ENCODE measurements around the gene SMCO3. TPM values are rescaled to one million over a fixed set of nuclear protein-coding genes. Genes with fewer than 3 reads are reported as not detected.

SMCO3 gene
- polyA plus RNA-seq, 3 donors = 0.12 to 1.1 TPM; not detected in 1

- no peak overlapping the region for H3K27ac ChIP-seq (ENCODE audit: low read depth, low read length)
Observed at GRCh38 chr12:14834509-14834908, 20.5 kb upstream of the SMCO3 start.

GRCh38 chr12:14833952-14834351 is 20.0 kb upstream of the SMCO3 start:
- H3K27ac ChIP-seq (ENCODE audit: low read depth, low read length) = no peak overlapping the region
- 10 to 59% (median 51%) methylated on average over 1 of the region's 1 CpG for WGBS, 3 donors

GRCh38 chr12:14833336-14833735 is 19.4 kb upstream of the SMCO3 start:
- no peak overlapping the region for H3K27ac ChIP-seq (ENCODE audit: low read depth, low read length)

GRCh38 chr12:14828892-14829291 is 14.9 kb upstream of the SMCO3 start:
- no peak overlapping the region for H3K27ac ChIP-seq (ENCODE audit: low read depth, low read length)

More at GRCh38 chr12:14833336-14833735, 19.4 kb upstream of the SMCO3 start:
- WGBS, 3 donors = 88 to 89% (median 89%) methylated on average over 3 of the region's 3 CpGs

DNA sequence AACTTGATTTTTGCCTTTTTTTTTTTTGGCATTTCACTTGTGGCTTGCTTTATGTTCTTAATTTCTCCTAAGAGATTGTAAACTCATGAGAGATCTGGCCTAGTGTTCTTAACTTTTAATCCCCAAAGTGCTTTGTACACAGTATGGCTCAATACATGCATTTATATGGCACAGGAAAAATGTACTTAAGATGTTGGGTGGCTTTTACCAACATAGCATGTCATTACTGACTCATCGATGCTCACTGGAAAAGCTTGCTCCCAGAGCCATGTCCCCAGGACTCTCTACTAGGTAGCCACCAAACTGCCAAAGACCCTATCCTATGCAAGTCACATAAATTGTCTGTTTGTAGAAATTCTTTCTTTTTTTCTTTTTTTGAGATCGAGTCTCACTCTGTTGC is 13.1 kb upstream of the SMCO3 start:
- no peak overlapping the region for H3K27ac ChIP-seq (ENCODE audit: low read depth, low read length)
- WGBS, 3 donors = 89 to 90% (median 90%) methylated on average over 2 of the region's 2 CpGs

- H3K27ac ChIP-seq (ENCODE audit: low read depth, low read length) = no peak overlapping the region
- WGBS, 3 donors = 64 to 83% (median 69%) methylated on average over 5 of the region's 5 CpGs
Observed at GRCh38 chr12:14826491-14826890, 12.5 kb upstream of the SMCO3 start.

- no peak overlapping the region for H3K27ac ChIP-seq (ENCODE audit: low read depth, low read length)
Observed at GRCh38 chr12:14825256-14825655, 11.3 kb upstream of the SMCO3 start.

GRCh38 chr12:14824012-14824634 is 10.1 kb upstream of the SMCO3 start:
- 91 to 95% (median 93%) methylated on average over 1 of the region's 1 CpG for WGBS, 3 donors
- no peak overlapping the region for H3K27ac ChIP-seq (ENCODE audit: low read depth, low read length)

- WGBS, 3 donors = 87 to 97% (median 95%) methylated on average over 2 of the region's 2 CpGs
- H3K27ac ChIP-seq (ENCODE audit: low read depth, low read length) = no peak overlapping the region
Observed at GRCh38 chr12:14811486-14811885, 2.5 kb downstream of the SMCO3 start.

- WGBS, 3 donors = 93 to 96% (median 94%) methylated on average over 1 of the region's 1 CpG
Observed at GRCh38 chr12:14810953-14811483, 3.0 kb downstream of the SMCO3 start.

DNA sequence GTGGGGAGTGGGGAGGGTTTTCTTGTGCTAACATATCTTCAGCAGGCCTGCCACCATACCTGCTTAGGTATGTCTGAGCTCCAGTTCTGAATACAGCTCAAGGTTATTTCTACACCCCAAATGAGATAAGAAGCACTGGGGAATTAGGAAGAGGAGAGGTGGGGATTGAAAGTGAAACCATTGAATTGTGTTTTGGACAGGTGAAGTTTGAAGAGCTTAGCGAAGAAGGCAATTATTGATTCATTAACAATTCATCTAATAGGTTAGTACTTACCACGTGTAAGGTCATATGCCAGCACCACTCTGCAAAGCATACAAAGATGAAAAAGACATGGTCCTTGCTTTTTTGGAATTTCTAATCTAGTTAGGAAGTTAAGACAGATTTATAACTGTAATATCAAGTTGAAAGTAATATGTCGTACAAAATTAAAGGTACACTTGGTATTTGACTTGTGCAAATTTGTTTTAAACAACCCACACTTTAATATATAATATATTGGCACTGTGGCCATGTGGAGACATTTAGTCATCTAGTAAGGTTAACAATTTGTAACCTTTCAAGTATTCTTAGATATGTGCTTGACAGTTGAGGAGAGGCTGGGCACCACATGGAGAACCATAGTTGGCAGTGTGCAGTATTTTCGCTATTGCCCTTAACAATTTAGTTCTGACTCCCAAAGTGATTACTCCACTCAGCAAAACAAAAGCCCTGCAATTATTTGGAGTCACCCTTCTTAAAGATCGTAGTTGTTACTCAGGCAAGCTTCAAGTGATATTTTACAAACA is 3.6 kb downstream of the SMCO3 start:
- WGBS, 3 donors = 70 to 91% (median 91%) methylated on average over 5 of the region's 5 CpGs

More at GRCh38 chr12:14810953-14811483, 3.0 kb downstream of the SMCO3 start:
- no peak overlapping the region for H3K27ac ChIP-seq (ENCODE audit: low read depth, low read length)

GRCh38 chr12:14803830-14804160 is 10.2 kb downstream of the SMCO3 start:
- WGBS, 3 donors = 0 to 1% (median 1%) methylated on average over 12 of the region's 12 CpGs
- H3K27ac ChIP-seq (ENCODE audit: low read depth, low read length) = no peak overlapping the region

More for the DNA sequence above, 3.6 kb downstream of the SMCO3 start:
- no peak overlapping the region for H3K27ac ChIP-seq (ENCODE audit: low read depth, low read length)

GRCh38 chr12:14803011-14803829 is 10.8 kb downstream of the SMCO3 start, which contains the start of the genes C12orf60 and WBP11:
C12orf60 (plus strand) TSS chr12:14803670; CDS start chr12:14822936, 19,266 bp downstream.
WBP11 (minus strand) TSS chr12:14803478; CDS start chr12:14801383, 2,095 bp downstream.
- WGBS, 3 donors = 0% methylated on average over 50 of the region's 50 CpGs
- peak within 1 kb of the TSS; percentile 64 for H3K27ac ChIP-seq (ENCODE audit: low read depth, low read length)

- H3K27ac ChIP-seq (ENCODE audit: low read depth, low read length) = peak overlapping the region; percentile 64
- 0 to 1% (median 1%) methylated on average over 7 of the region's 7 CpGs for WGBS, 3 donors
Observed at GRCh38 chr12:14802721-14803010, 11.3 kb downstream of the SMCO3 start.

- WGBS, 3 donors = 63 to 74% (median 69%) methylated on average over 4 of the region's 4 CpGs
- peak overlapping the region; percentile 26 for H3K27ac ChIP-seq (ENCODE audit: low read depth, low read length)
Observed at GRCh38 chr12:14802247-14802646, 11.7 kb downstream of the SMCO3 start.

DNA sequence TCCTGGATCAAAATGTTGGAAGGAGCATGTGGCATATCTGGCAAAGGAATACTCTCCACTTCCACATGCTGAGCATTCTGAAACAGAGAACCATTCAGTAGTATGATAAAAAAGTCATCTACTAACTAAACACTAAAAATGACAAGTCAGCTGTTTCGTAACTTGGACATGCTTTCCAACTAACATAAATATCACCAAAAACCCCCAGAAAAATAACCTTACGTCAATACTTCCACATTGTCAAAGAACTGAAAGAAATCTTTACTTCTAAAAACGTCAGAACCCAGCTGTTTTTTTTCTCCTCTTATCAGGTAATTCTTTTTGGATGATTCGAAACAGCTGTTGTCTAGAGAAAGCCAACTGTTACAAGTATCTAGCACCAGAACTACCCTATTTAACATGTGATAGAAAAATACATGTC is 18.9 kb downstream of the SMCO3 start:
- 61 to 77% (median 70%) methylated on average over 4 of the region's 4 CpGs for WGBS, 3 donors
- no peak overlapping the region for H3K27ac ChIP-seq (ENCODE audit: low read depth, low read length)

- 91 to 95% (median 94%) methylated on average over 3 of the region's 3 CpGs for WGBS, 3 donors
Observed at GRCh38 chr12:14785568-14785967, 28.4 kb downstream of the SMCO3 start.

DNA sequence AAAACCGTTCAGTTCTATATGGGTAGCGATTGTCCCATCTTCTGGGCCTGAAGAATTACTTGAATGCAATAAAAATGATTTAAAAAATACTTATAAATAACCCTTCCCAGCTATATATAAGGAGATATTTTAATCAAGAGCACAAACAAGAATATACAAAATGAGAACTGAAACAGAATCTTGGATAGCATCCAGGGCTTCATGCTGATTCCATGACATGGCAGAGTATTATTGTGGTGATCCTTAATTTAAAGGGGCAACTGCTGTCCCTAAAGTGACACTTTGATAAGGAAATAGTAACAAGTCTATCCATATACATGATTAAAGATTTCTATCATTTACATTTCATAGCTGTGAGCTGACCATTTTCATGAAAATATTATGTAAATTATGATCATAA is 29.5 kb downstream of the SMCO3 start:
- WGBS, 3 donors = 86 to 97% (median 91%) methylated on average over 2 of the region's 2 CpGs
- no peak overlapping the region for H3K27ac ChIP-seq (ENCODE audit: low read depth, low read length)

More at GRCh38 chr12:14785568-14785967, 28.4 kb downstream of the SMCO3 start:
- no peak overlapping the region for H3K27ac ChIP-seq (ENCODE audit: low read depth, low read length)

- H3K27ac ChIP-seq (ENCODE audit: low read depth, low read length) = no peak overlapping the region
Observed at GRCh38 chr12:14782756-14783155, 31.2 kb downstream of the SMCO3 start.
